CD4-positive, alpha-beta T cell (primary cell): ENCODE results near the gene SENP3. TPM values are rescaled to one million over a fixed set of nuclear protein-coding genes. Genes with fewer than 3 reads are reported as not detected.

Experiments used
- ATAC-seq: fragments of 200-7000 bp; cut with Tn5 transposase; one replicate; pipeline ENCODE4 v1.10.0; 2022; ENCODE audit warnings: mild to moderate bottlenecking; ENCODE audit not compliant: poor library complexity
- CTCF ChIA-PET: fragments of 350-600 bp; sonication (Branson Sonifier 250); formaldehyde crosslinking; loops from one replicate; lab custom pipeline; 2021; ENCODE audit warnings: antibody characterized with exemption, inconsistent platforms; lab: Charles Lee
- POLR2A ChIA-PET: fragments of 350-600 bp; sonication (Branson Sonifier 250); formaldehyde crosslinking; loops from one replicate; lab custom pipeline; 2021; ENCODE audit warnings: antibody characterized with exemption, inconsistent platforms; lab: Charles Lee
- DNase-seq, 14 experiments: peaks; one replicate each; pipeline ENCODE4 v3.0.0-alpha.2; 2013 to 2020; ENCODE audit warnings: mixed read lengths in 2 of 14
- H3K27ac ChIP-seq, 2 donors: one replicate each; pipeline versions ENCODE4 v1.5.1 to v1.7.0; 2013; ENCODE audit warnings: low read length in 2 of 2, low read depth in 1 of 2, mild to moderate bottlenecking in 1 of 2
- H3K27me3 ChIP-seq, 2 experiments: 1 replicate in 1 of 2; 2 replicates in 1 of 2; pipeline versions ENCODE4 v1.6.1 to v1.7.0; 2013; ENCODE audit warnings: low read length in 2 of 2, control low read depth in 1 of 2, mild to moderate bottlenecking in 1 of 2, moderate library complexity in 1 of 2; ENCODE audit not compliant: insufficient read depth in 2 of 2, control insufficient read depth in 1 of 2
- H3K36me3 ChIP-seq: one replicate; pipeline ENCODE4 v1.6.1; 2013; ENCODE audit warnings: low read length, control low read depth; ENCODE audit not compliant: insufficient read depth
- H3K4me1 ChIP-seq: one replicate; pipeline ENCODE4 v1.6.1; 2013; ENCODE audit warnings: low read length, control low read depth; ENCODE audit not compliant: insufficient read depth
- H3K4me3 ChIP-seq: one replicate; pipeline ENCODE4 v1.5.1; 2013; ENCODE audit warnings: mild to moderate bottlenecking, low read length, moderate library complexity
- H3K9me3 ChIP-seq, 2 experiments: 1 replicate in 1 of 2; 2 replicates in 1 of 2; pipeline versions ENCODE4 v1.6.1 to v1.7.0; 2013; ENCODE audit warnings: low read length in 2 of 2, mild to moderate bottlenecking in 2 of 2, control low read depth in 1 of 2, moderate library complexity in 1 of 2; ENCODE audit not compliant: control insufficient read depth in 1 of 2, insufficient read depth in 1 of 2
- H3K27ac Mint-ChIP-seq: one replicate; pipeline ENCODE4 v1.8.0; 2020; ENCODE audit warnings: mixed read lengths
- H3K27me3 Mint-ChIP-seq: one replicate; pipeline ENCODE4 v1.8.0; 2021; ENCODE audit warnings: mixed read lengths
- H3K36me3 Mint-ChIP-seq: one replicate; pipeline ENCODE4 v1.8.0; 2021; ENCODE audit warnings: low read depth, mixed read lengths
- H3K4me1 Mint-ChIP-seq: one replicate; pipeline ENCODE4 v1.8.0; 2021; ENCODE audit warnings: low read depth, mixed read lengths
- H3K4me3 Mint-ChIP-seq: one replicate; pipeline ENCODE4 v1.8.0; 2020; ENCODE audit warnings: mild to moderate bottlenecking, mixed read lengths
- H3K9me3 Mint-ChIP-seq: one replicate; pipeline ENCODE4 v1.8.0; 2020; ENCODE audit warnings: mixed read lengths
- CTCF ChIP-seq: fragments of 200-600 bp; IDR thresholded peaks from one replicate; pipeline ENCODE4 v1.8.0; 2022; ENCODE audit warnings: antibody characterized with exemption, mild to moderate bottlenecking
- intact Hi-C, 2 experiments: fragments of 100-400 bp; cut with DNase I in 1 of 2; cut with micrococcal nuclease in 1 of 2; formaldehyde crosslinking; loops; one replicate each; pipeline versions ENCODE4 v1.15.1 to v1.9.0; 2023 to 2025; cut with DNase I, micrococcal nuclease
- total RNA-seq, 174 experiments: library from RNA in 2 of 174; stranded (reverse) in 2 of 174; gene quantifications; one replicate each; pipeline ENCODE4 v1.2.3 and lab custom pipeline; 2021 to 2026

SENP3 gene
- total RNA-seq, 2 experiments from 2014 or later, result 27.7 to 28.9 TPM

GRCh38 chr17:7612294-7612640 lies 50.5 kb downstream of the SENP3 start:
- H3K4me3 ChIP-seq, result no peak overlapping the region
- Mint-ChIP-seq H3K9me3 (no peaks in the 10 kb centered on the region), H3K27me3 (no peaks in the 10 kb centered on the region), H3K36me3 (peaks cover 39% of the 10 kb centered on the region), H3K4me3 (peak overlapping the region; percentile 82), H3K27ac (peak overlapping the region; percentile 87), H3K4me1 (peaks cover 52% of the 10 kb centered on the region)
- intact Hi-C loops, result no loop called here
- no peak overlapping the region for H3K27ac ChIP-seq
- H3K9me3 ChIP-seq, result no peaks in the 10 kb centered on the region
- ChIA-PET POLR2A (interaction anchor here (4.2 kb wide), 1 partner anchor 74 kb away, joined by 158 read pairs; the partner anchor contains the start of genes TP53 and WRAP53), CTCF (interaction anchor here (1.6 to 2.3 kb wide), 2 partner anchors 23 to 75 kb away, joined by 4 to 9 read pairs; partner anchors contain the start of genes SOX15 and TP53)
- no peak for ATAC-seq
- no peak for DNase-seq
- TF ChIP-seq CTCF, result no peak
- peaks cover 4% of the 10 kb centered on the region for H3K36me3 ChIP-seq
- peaks cover 36% of the 10 kb centered on the region for H3K4me1 ChIP-seq
- H3K27me3 ChIP-seq, result no peaks in the 10 kb centered on the region

GRCh38 chr17:7613769-7614424 lies 52.2 kb downstream of the SENP3 start:
- H3K27ac Mint-ChIP-seq, result peak overlapping the region; percentile 87
- peaks cover 4% of the 10 kb centered on the region for H3K36me3 ChIP-seq
- H3K27ac ChIP-seq, result peak overlapping the region in 1 of 2 donors; percentile 50
- H3K4me3 ChIP-seq, result peak overlapping the region; percentile 87
- H3K4me1 ChIP-seq, result peaks cover 36% of the 10 kb centered on the region
- TF ChIP-seq CTCF, result no peak
- no peaks in the 10 kb centered on the region for H3K9me3 ChIP-seq
- H3K27me3 ChIP-seq, result no peaks in the 10 kb centered on the region
- no peak for ATAC-seq
- no peaks in the 10 kb centered on the region for H3K27me3 Mint-ChIP-seq
- intact Hi-C loops, result loop anchor here (2.0 kb wide), 2 partner anchors 41 to 73 kb away; partner anchors contain the start of gene TP53 (in 1 of the 2)
- peaks cover 39% of the 10 kb centered on the region for H3K36me3 Mint-ChIP-seq
- POLR2A ChIA-PET, result interaction anchor here (0.5 to 4.2 kb wide), 11 partner anchors 14 to 243 kb away, joined by 4 to 158 read pairs (median 9); partner anchors contain the start of genes CYB5D1, MPDU1, NAA38 and POLR2A
- peaks cover 52% of the 10 kb centered on the region for H3K4me1 Mint-ChIP-seq
- DNase-seq, result peak in 1 of 14 experiments; percentile 33
- H3K9me3 Mint-ChIP-seq, result no peaks in the 10 kb centered on the region
- H3K4me3 Mint-ChIP-seq, result peak overlapping the region; percentile 91
- CTCF ChIA-PET, result interaction anchor here (0.8 to 3.1 kb wide), 12 partner anchors 11 to 258 kb away, joined by 4 to 29 read pairs (median 4); partner anchors contain the start of genes ATP1B2, MPDU1, SAT2 and TP53

- Histone ChIP-seq H3K27me3 (no peaks in the 10 kb centered on the region), H3K36me3 (peaks cover 4% of the 10 kb centered on the region), H3K9me3 (no peaks in the 10 kb centered on the region), H3K4me3 (peak within 1 kb of the TSS; percentile 87), H3K4me1 (peaks cover 36% of the 10 kb centered on the region), H3K27ac (peak within 1 kb of the TSS; percentile 50 to 63)
- H3K36me3 Mint-ChIP-seq, result peaks cover 34% of the 10 kb centered on the region
- H3K27me3 Mint-ChIP-seq, result no peaks in the 10 kb centered on the region
- no peaks in the 10 kb centered on the region for H3K9me3 Mint-ChIP-seq
- ATAC-seq (peak; percentile 88), DNase-seq (peak; percentile 94 to 100 (median 98))
- peaks cover 47% of the 10 kb centered on the region for H3K4me1 Mint-ChIP-seq
- intact Hi-C loops, result loop anchor here (1.0 to 5.0 kb wide), 5 partner anchors 36 to 318 kb away; partner anchors contain the start of genes ATP1B2 (in 1 of the 2), CNTROB (in 1 of the 2), TP53 (in 1 of the 2) and TRAPPC1 (in 1 of the 2)
- H3K27ac Mint-ChIP-seq, result peak within 1 kb of the TSS; percentile 99
- ChIA-PET POLR2A (interaction anchor here (0.6 to 4.2 kb wide), 26 partner anchors 13 to 579 kb away, joined by 3 to 158 read pairs (median 4); partner anchors contain the start of genes ACAP1, ATP1B2, CNTROB and CYB5D1), CTCF (interaction anchor here (0.6 to 3.1 kb wide), 15 partner anchors 10 to 311 kb away, joined by 3 to 29 read pairs (median 5); partner anchors contain the start of genes ATP1B2, MPDU1, SAT2 and TMEM102)
- peak within 1 kb of the TSS; percentile 91 for H3K4me3 Mint-ChIP-seq
- TF ChIP-seq CTCF, result peak; percentile 59
Measured at GRCh38 chr17:7614425-7615264, 52.9 kb downstream of the SENP3 start, which contains the start of gene FXR2. TSS of gene FXR2 (minus strand) at chr17:7614897. CDS start at chr17:7614532, 365 bp downstream.
